Lower leg skin (tissue), 3 donors: Measurements from ENCODE around the gene JPT2.

Experiments used
- POLR2A ChIP-seq, 2 donors: fragments of 450-650 bp; IDR thresholded peaks; one replicate each; pipeline ENCODE4 v1.6.1; 2016 to 2017; ENCODE audit warnings: antibody characterized with exemption in 2 of 2, mild to moderate bottlenecking in 1 of 2, moderate library complexity in 1 of 2
- TF ChIP-seq, protein P1 (sequence below), 3 donors: fragments of 450-650 bp; IDR thresholded peaks; one replicate each; pipeline ENCODE4 v1.5.1; 2016; ENCODE audit warnings: antibody characterized with exemption in 3 of 3, mild to moderate bottlenecking in 3 of 3, moderate library complexity in 2 of 3

DNA sequence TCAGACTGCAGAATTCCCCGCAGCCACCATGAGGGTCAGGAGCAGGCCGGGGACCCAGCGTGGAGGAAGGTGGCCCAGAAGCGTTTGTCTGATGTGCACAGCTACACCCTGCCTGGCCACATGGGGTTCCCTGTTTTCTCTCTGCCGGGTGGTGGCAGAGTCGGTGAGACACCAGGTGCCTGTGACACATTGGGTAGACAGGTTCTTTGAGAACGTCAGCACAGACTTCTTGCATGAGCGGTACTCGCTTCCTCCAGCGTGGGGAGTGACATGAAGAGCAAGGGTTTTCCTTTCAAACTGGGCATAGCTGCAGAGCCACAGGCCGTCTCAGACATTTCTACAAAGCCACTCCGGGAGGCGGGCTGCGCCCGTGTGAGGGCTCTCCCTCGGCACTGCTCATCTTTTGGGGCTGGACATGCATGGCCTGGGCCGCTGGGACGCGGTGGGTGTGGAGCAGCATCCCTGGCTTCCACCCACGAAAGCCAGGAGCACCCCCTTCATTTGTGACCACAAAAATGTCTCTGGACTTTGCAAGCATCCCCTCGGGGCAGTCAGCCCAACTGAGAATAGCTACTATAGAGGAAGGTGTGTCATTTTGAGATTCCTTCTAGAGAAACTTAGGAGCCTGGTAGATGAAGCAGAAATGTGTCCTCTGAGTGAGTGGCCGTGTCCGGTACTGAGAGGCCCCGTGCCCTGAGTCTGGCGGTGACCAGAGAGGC is 67.3 kb downstream of the JPT2 start:
- TF ChIP-seq, protein P1, sequence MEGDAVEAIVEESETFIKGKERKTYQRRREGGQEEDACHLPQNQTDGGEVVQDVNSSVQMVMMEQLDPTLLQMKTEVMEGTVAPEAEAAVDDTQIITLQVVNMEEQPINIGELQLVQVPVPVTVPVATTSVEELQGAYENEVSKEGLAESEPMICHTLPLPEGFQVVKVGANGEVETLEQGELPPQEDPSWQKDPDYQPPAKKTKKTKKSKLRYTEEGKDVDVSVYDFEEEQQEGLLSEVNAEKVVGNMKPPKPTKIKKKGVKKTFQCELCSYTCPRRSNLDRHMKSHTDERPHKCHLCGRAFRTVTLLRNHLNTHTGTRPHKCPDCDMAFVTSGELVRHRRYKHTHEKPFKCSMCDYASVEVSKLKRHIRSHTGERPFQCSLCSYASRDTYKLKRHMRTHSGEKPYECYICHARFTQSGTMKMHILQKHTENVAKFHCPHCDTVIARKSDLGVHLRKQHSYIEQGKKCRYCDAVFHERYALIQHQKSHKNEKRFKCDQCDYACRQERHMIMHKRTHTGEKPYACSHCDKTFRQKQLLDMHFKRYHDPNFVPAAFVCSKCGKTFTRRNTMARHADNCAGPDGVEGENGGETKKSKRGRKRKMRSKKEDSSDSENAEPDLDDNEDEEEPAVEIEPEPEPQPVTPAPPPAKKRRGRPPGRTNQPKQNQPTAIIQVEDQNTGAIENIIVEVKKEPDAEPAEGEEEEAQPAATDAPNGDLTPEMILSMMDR (IDR thresholded peaks at IDR 0.05), result no peak
- TF ChIP-seq POLR2A (IDR thresholded peaks at IDR 0.05), result no peak
